K562 (cell line): ENCODE results near the gene B4GALT1. TPM values are rescaled to one million over a fixed set of nuclear protein-coding genes. Genes with fewer than 3 reads are reported as not detected.

ENCODE experiments used
- ATAC-seq: fragments of 200-7000 bp; cut with Tn5 transposase; 3 replicates; pipeline ENCODE4 v1.9.1; 2020; ENCODE audit warnings: moderate library complexity
- BruUV-seq: library from RNA; stranded (reverse); fragments of 400-500 nt; replicated peaks from 2 replicates; lab custom pipeline; 2021; lab: Mats Ljungman, UMichigan
- CTCF ChIA-PET: fragments of 300-600 bp; formaldehyde crosslinking; extraction: SDS; loops from one replicate; lab custom pipeline; 2021; ENCODE audit warnings: low intra/inter-chr PET ratio; lab: Yijun Ruan, JAX
- POLR2A ChIA-PET: fragments of 300-600, 350-650 bp; sonication (Branson Sonifier 250); formaldehyde crosslinking; extraction: SDS; loops from one replicate; lab custom pipeline; 2021; ENCODE audit warnings: antibody characterized with exemption, inconsistent platforms; lab: Yijun Ruan, JAX
- DNase-seq, 4 experiments: peaks; one replicate each; pipeline versions ENCODE4 v3.0.0 to v3.0.0-alpha.2; 2011 to 2018; ENCODE audit warnings: low spot score in 3 of 4, mixed read lengths in 3 of 4; ENCODE audit errors: extremely low read depth in 1 of 4
- FAIRE-seq: peaks from 2 replicates; lab custom pipeline; 2011; peaks lifted over from hg19 to GRCh38; lab: Jason Lieb, UNC
- H2AFZ ChIP-seq: 2 replicates; pipeline ENCODE4 v1.6.0; 2011; ENCODE audit warnings: low read depth, low read length, control low read depth, inconsistent platforms
- H3K27ac ChIP-seq: fragments of 200-600 bp; 3 replicates; pipeline ENCODE4 v1.8.0; 2011; ENCODE audit warnings: low read depth, mild to moderate bottlenecking, control low read depth, inconsistent platforms, low read length, moderate library complexity, mixed read lengths; ENCODE audit errors: extremely low read depth
- H3K27me3 ChIP-seq, 2 experiments: fragments of 300-600 bp in 1 of 2; 2 replicates in 1 of 2; 3 replicates in 1 of 2; pipeline versions ENCODE4 v1.6.0 to v1.8.0; 2011; ENCODE audit warnings: inconsistent platforms in 2 of 2, low read length in 2 of 2, mild to moderate bottlenecking in 1 of 2, mixed read lengths in 1 of 2, moderate library complexity in 1 of 2; ENCODE audit not compliant: control insufficient read depth in 2 of 2, insufficient read depth in 2 of 2
- H3K36me3 ChIP-seq: fragments of 300-600 bp; 3 replicates; pipeline ENCODE4 v1.8.0; 2011; ENCODE audit warnings: mild to moderate bottlenecking, low read length, inconsistent platforms; ENCODE audit not compliant: control insufficient read depth, insufficient read depth
- H3K4me1 ChIP-seq, 2 experiments: fragments of 200-600 bp in 1 of 2; replicated peaks in 1 of 2; 2 replicates in 1 of 2; 3 replicates in 1 of 2; pipeline versions ENCODE4 v1.5.1 to v1.8.0; 2011; ENCODE audit warnings: inconsistent platforms in 2 of 2, low read length in 2 of 2, mild to moderate bottlenecking in 1 of 2, mixed read lengths in 1 of 2, moderate library complexity in 1 of 2; ENCODE audit not compliant: control insufficient read depth in 2 of 2, insufficient read depth in 2 of 2
- H3K4me2 ChIP-seq: 2 replicates; pipeline ENCODE4 v1.6.1; 2011; ENCODE audit warnings: low read length, control low read depth, inconsistent platforms, mixed read lengths; ENCODE audit not compliant: insufficient read depth
- H3K4me3 ChIP-seq: fragments of 200-600 bp; sonication (generic), shearing (Covaris generic); 2 replicates; pipeline ENCODE4 v1.5.1; 2016; ENCODE audit warnings: control low read depth, inconsistent platforms
- H3K79me2 ChIP-seq: fragments of 200-600 bp; 3 replicates; pipeline ENCODE4 v1.8.0; 2011; ENCODE audit warnings: low read length, inconsistent platforms; ENCODE audit not compliant: control insufficient read depth, insufficient read depth
- H3K9ac ChIP-seq, 2 experiments: 2 replicates each; pipeline versions ENCODE4 v1.6.0 to v1.6.1; 2011; ENCODE audit warnings: low read depth in 2 of 2, low read length in 2 of 2, control low read depth in 1 of 2, inconsistent platforms in 1 of 2, mild to moderate bottlenecking in 1 of 2, mixed read lengths in 1 of 2; ENCODE audit not compliant: insufficient read depth in 1 of 2
- H3K9me1 ChIP-seq: one replicate; pipeline ENCODE4 v1.6.0; 2011; ENCODE audit warnings: inconsistent platforms, mild to moderate bottlenecking, low read length, moderate library complexity; ENCODE audit not compliant: control insufficient read depth, insufficient read depth
- H3K9me3 ChIP-seq: replicated peaks from 2 replicates; pipeline ENCODE4 v1.5.1; 2011; ENCODE audit warnings: low read depth, low read length, inconsistent platforms; ENCODE audit not compliant: control insufficient read depth, insufficient read depth
- H4K20me1 ChIP-seq: replicated peaks from 2 replicates; pipeline ENCODE4 v1.6.1; 2011; ENCODE audit warnings: low read length, inconsistent platforms, mixed read lengths; ENCODE audit not compliant: control insufficient read depth, insufficient read depth
- KLF1 ChIP-seq: fragments of 450-650 bp; IDR thresholded peaks from 2 replicates; pipeline ENCODE4 v1.6.1; 2016; ENCODE audit warnings: missing genetic modification characterization, missing compliant biosample characterization
- NCOA4 ChIP-seq: fragments of 450-650 bp; IDR thresholded peaks from 2 replicates; pipeline ENCODE4 v1.6.1; 2018; ENCODE audit warnings: mild to moderate bottlenecking; ENCODE audit not compliant: partially characterized antibody
- PYGO2 ChIP-seq: fragments of 450-650 bp; IDR thresholded peaks from 2 replicates; pipeline ENCODE4 v1.6.1; 2016; ENCODE audit warnings: mild to moderate bottlenecking, missing genetic modification characterization, moderate library complexity, missing compliant biosample characterization
- RBM22 ChIP-seq: fragments of 200-400 bp; formaldehyde crosslinking; IDR thresholded peaks from 2 replicates; pipeline ENCODE4 v1.6.1; 2018; ENCODE audit warnings: low read length, low read depth; ENCODE audit not compliant: poor library complexity, severe bottlenecking
- ZC3H4 ChIP-seq: sonication (generic); formaldehyde crosslinking; IDR thresholded peaks from 2 replicates; pipeline ENCODE4 v1.9.0; 2021; ENCODE audit warnings: missing genetic modification reagents, borderline replicate concordance
- ZNF23 ChIP-seq: fragments of 250-450 bp; sonication (Bioruptor Pico); IDR thresholded peaks from 2 replicates; pipeline ENCODE4 v1.4.0; 2020; ENCODE audit warnings: mild to moderate bottlenecking
- ZNF239 ChIP-seq: fragments of 250-450 bp; sonication (Bioruptor Pico); IDR thresholded peaks from 2 replicates; pipeline ENCODE4 v1.4.0; 2020; ENCODE audit warnings: mild to moderate bottlenecking
- ZNF311 ChIP-seq: fragments of 250-450 bp; sonication (Bioruptor Pico); IDR thresholded peaks from 2 replicates; pipeline ENCODE4 v1.4.0; 2020; ENCODE audit warnings: mild to moderate bottlenecking, moderate library complexity
- ZNF41 ChIP-seq: fragments of 250-450 bp; sonication (Bioruptor Pico); conservative IDR thresholded peaks from 2 replicates; pipeline ENCODE4 v1.4.0; 2020; ENCODE audit warnings: mild to moderate bottlenecking
- ZNF75A ChIP-seq: fragments of 450-650 bp; formaldehyde crosslinking; IDR thresholded peaks from 2 replicates; pipeline ENCODE4 v1.4.0; 2020; ENCODE audit warnings: mild to moderate bottlenecking
- ZNF780A ChIP-seq: fragments of 250-450 bp; sonication (Bioruptor Pico); IDR thresholded peaks from 2 replicates; pipeline ENCODE4 v1.5.0; 2021; ENCODE audit warnings: mild to moderate bottlenecking
- WGBS: fragments of 100-300 bp; shearing (Covaris generic); methylation state at CpG from one replicate; pipeline ENCODE4 v1.1.6; 2016; ENCODE audit warnings: low coverage, mixed read lengths; ENCODE audit not compliant: insufficient coverage; ENCODE audit errors: missing lambda C conversion rate; 5-methylcytosine and 5-hydroxymethylcytosine counted together
- in situ Hi-C: fragments of 300-500 bp; cut with MboI; formaldehyde crosslinking; loops from 4 replicates; pipeline ENCODE4 v1.15.0; 2018; ENCODE audit warnings: inconsistent platforms, mixed read lengths
- intact Hi-C: fragments of 100-400 bp; cut with micrococcal nuclease; formaldehyde crosslinking; loops from 2 replicates; pipeline ENCODE4 v1.14.2; 2022
- polyA plus RNA-seq, 8 experiments: library from polyadenylated mRNA; depleted of rRNA in 4 of 8; stranded (reverse) in 5 of 8; unstranded in 3 of 8; fragments of >200 nt; fragmentation: Nextera tagmentation in 2 of 8; fragmentation: Illumina TruSeq in 1 of 8; extraction: Ambion mirVana in 2 of 8; extraction: Trizol in 1 of 8; gene quantifications; 2 replicates each; pipeline versions ENCODE4 v1.2.1 to v1.2.3, GENCODE V29; 2011 to 2014; ENCODE audit warnings: inconsistent platforms in 1 of 8, missing spikeins in 1 of 8
- total RNA-seq, 7 experiments: library from RNA; depleted of rRNA in 6 of 7; stranded (reverse); fragments of >200 nt in 6 of 7; fragmentation: Illumina TruSeq in 2 of 7; extraction: Trizol in 2 of 7; gene quantifications; 2 replicates each; pipeline versions ENCODE4 v1.2.1 to v1.2.3, GENCODE V29; 2011 to 2021; ENCODE audit warnings: low replicate concordance in 1 of 7
- TF ChIP-seq, protein P1 (sequence below): sonication (generic); formaldehyde crosslinking; IDR thresholded peaks from 2 replicates; pipeline ENCODE4 v1.8.0; 2022; ENCODE audit warnings: missing genetic modification reagents, mild to moderate bottlenecking, borderline replicate concordance

B4GALT1 gene
- total and polyA plus RNA-seq, 9 of the 15 experiments (the other 6 are each of a cell fraction or from before 2014, with no cell fraction given): 4.1 to 26.8 (median 7.1) TPM

- ChIA-PET POLR2A (interaction anchor here (0.6 to 1.0 kb wide), 2 partner anchors 9 to 12 kb away, joined by 3 read pairs; no protein-coding TSS in a partner anchor), CTCF (no interaction called here)
- Histone ChIP-seq H3K9me3 (no peaks in the 10 kb centered on the region), H4K20me1 (no peaks in the 10 kb centered on the region), H3K36me3 (no peaks in the 10 kb centered on the region), H3K4me3 (no peak overlapping the region), H3K27ac (no peak overlapping the region), H3K4me1 (peaks cover 7 to 13% of the 10 kb centered on the region in 2 experiments; a peak in 3 of 5 replicates), H2AFZ (no peak overlapping the region), H3K9me1 (no peaks in the 10 kb centered on the region), H3K27me3 (no peaks in the 10 kb centered on the region), H3K4me2 (no peak overlapping the region), H3K79me2 (no peaks in the 10 kb centered on the region), H3K9ac (no peak overlapping the region)
- in situ Hi-C loops (no loop called here), intact Hi-C loops (no loop called here)
- FAIRE-seq (no peak), DNase-seq (no peak), ATAC-seq (no peak)
- 28% methylated on average over 3 of the region's 4 CpGs for WGBS
- TF ChIP-seq RBM22 (no peak), KLF1 (tag) (no peak), PYGO2 (tag) (no peak), ZC3H4 (CRISPR knock-in tag) (no peak), ZNF41 (CRISPR knock-in tag) (no peak), ZNF780A (CRISPR knock-in tag) (no peak), ZNF239 (no peak), ZNF75A (CRISPR knock-in tag) (no peak), ZNF311 (no peak), NCOA4 (no peak), ZNF23 (CRISPR knock-in tag) (no peak)
- TF ChIP-seq, protein P1, sequence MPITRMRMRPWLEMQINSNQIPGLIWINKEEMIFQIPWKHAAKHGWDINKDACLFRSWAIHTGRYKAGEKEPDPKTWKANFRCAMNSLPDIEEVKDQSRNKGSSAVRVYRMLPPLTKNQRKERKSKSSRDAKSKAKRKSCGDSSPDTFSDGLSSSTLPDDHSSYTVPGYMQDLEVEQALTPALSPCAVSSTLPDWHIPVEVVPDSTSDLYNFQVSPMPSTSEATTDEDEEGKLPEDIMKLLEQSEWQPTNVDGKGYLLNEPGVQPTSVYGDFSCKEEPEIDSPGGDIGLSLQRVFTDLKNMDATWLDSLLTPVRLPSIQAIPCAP (CRISPR knock-in tag): no peak
- BruUV-seq: no TSS peak
Observed at GRCh38 chr9:33190021-33190705, 23.0 kb upstream of the B4GALT1 start.
